IMR-90 (cell line): ENCODE measurements around the gene FNDC3B. TPM values are rescaled to one million over a fixed set of nuclear protein-coding genes. Genes with fewer than 3 reads are reported as not detected.

Experiments
- ATAC-seq: fragments of 200-7000 bp; cut with Tn5 transposase; 2 replicates; pipeline ENCODE4 v1.9.1; 2020; ENCODE audit warnings: low read depth, mild to moderate bottlenecking, moderate library complexity
- BruUV-seq: library from RNA; stranded (reverse); fragments of 400-500 nt; replicated peaks from 2 replicates; lab custom pipeline; 2021; lab: Mats Ljungman, UMichigan
- CTCF ChIA-PET: fragments of 300-600 bp; formaldehyde crosslinking; extraction: SDS; loops from one replicate; lab custom pipeline; 2021; ENCODE audit warnings: antibody characterized with exemption; lab: Yijun Ruan, JAX
- POLR2A ChIA-PET: fragments of 300-600 bp; sonication (Branson Sonifier 250); formaldehyde crosslinking; loops from one replicate; lab custom pipeline; 2022; ENCODE audit warnings: antibody characterized with exemption; ENCODE audit not compliant: unreplicated experiment; lab: Charles Lee
- DNase-seq: peaks from one replicate; pipeline ENCODE4 v3.0.0; 2013
- H2AFZ ChIP-seq: replicated peaks from 2 replicates; pipeline ENCODE3; 2013; ENCODE audit warnings: low read length, mild to moderate bottlenecking; ENCODE audit not compliant: poor library complexity
- H2AK5ac ChIP-seq: 2 replicates; pipeline ENCODE4 v1.6.1; 2013; ENCODE audit warnings: low read depth, low read length, inconsistent platforms
- H2AK9ac ChIP-seq: replicated peaks from 2 replicates; pipeline ENCODE3; 2013; ENCODE audit warnings: mild to moderate bottlenecking, low read depth, low read length, moderate library complexity; ENCODE audit not compliant: poor library complexity
- H2BK120ac ChIP-seq: 2 replicates; pipeline ENCODE4 v1.6.1; 2013; ENCODE audit warnings: low read depth, low read length, inconsistent platforms
- H2BK15ac ChIP-seq: 3 replicates; pipeline ENCODE4 v1.6.1; 2013; ENCODE audit warnings: low read depth, low read length, inconsistent platforms
- H2BK20ac ChIP-seq: 2 replicates; pipeline ENCODE4 v1.6.1; 2013; ENCODE audit warnings: low read depth, mild to moderate bottlenecking, inconsistent platforms, low read length, moderate library complexity
- H2BK5ac ChIP-seq: 2 replicates; pipeline ENCODE4 v1.6.1; 2013; ENCODE audit warnings: mild to moderate bottlenecking, low read depth, low read length, inconsistent platforms; ENCODE audit not compliant: poor library complexity, severe bottlenecking
- H3K14ac ChIP-seq: replicated peaks from 2 replicates; pipeline ENCODE4 v1.6.1; 2013; ENCODE audit warnings: low read depth, low read length, inconsistent platforms
- H3K18ac ChIP-seq: 2 replicates; pipeline ENCODE4 v1.6.1; 2013; ENCODE audit warnings: low read depth, low read length, control low read depth
- H3K23ac ChIP-seq: 2 replicates; pipeline ENCODE4 v1.6.1; 2013; ENCODE audit warnings: low read depth, low read length, inconsistent platforms
- H3K27ac ChIP-seq: 2 replicates; pipeline ENCODE4 v1.5.1; 2013; ENCODE audit warnings: mild to moderate bottlenecking, control low read depth, low read length; ENCODE audit not compliant: insufficient read depth
- H3K27me3 ChIP-seq: 2 replicates; pipeline ENCODE4 v1.6.1; 2013; ENCODE audit warnings: low read length; ENCODE audit not compliant: control insufficient read depth, insufficient read depth
- H3K36me3 ChIP-seq: 2 replicates; pipeline ENCODE4 v1.6.1; 2013; ENCODE audit warnings: low read length, mixed read lengths; ENCODE audit not compliant: control insufficient read depth, insufficient read depth
- H3K4ac ChIP-seq: 2 replicates; pipeline ENCODE4 v1.6.1; 2013; ENCODE audit warnings: low read depth, low read length, inconsistent platforms
- H3K4me1 ChIP-seq: 2 replicates; pipeline ENCODE4 v1.6.1; 2013; ENCODE audit warnings: low read length, mixed read lengths; ENCODE audit not compliant: control insufficient read depth, insufficient read depth
- H3K4me2 ChIP-seq: 2 replicates; pipeline ENCODE4 v1.6.1; 2013; ENCODE audit warnings: low read depth, mild to moderate bottlenecking, control low read depth, low read length, moderate library complexity
- H3K4me3 ChIP-seq: 2 replicates; pipeline ENCODE4 v1.5.1; 2013; ENCODE audit warnings: low read depth, mild to moderate bottlenecking, control low read depth, low read length, moderate library complexity; ENCODE audit not compliant: insufficient read depth
- H3K56ac ChIP-seq: 2 replicates; pipeline ENCODE4 v1.6.1; 2013; ENCODE audit warnings: low read length, inconsistent platforms; ENCODE audit not compliant: insufficient read depth; ENCODE audit errors: extremely low read depth
- H3K79me1 ChIP-seq, 2 experiments: 2 replicates each; pipeline ENCODE4 v1.6.1; 2013; ENCODE audit warnings: low read length in 2 of 2, inconsistent platforms in 1 of 2, low read depth in 1 of 2
- H3K9ac ChIP-seq: 2 replicates; pipeline ENCODE4 v1.6.1; 2013; ENCODE audit warnings: low read depth, low read length, control low read depth
- H3K9me1 ChIP-seq: 2 replicates; pipeline ENCODE4 v1.6.1; 2013; ENCODE audit warnings: low read length, inconsistent platforms; ENCODE audit not compliant: insufficient read depth
- H3K9me3 ChIP-seq: 2 replicates; pipeline ENCODE4 v1.6.1; 2013; ENCODE audit warnings: low read length; ENCODE audit not compliant: control insufficient read depth, insufficient read depth
- H4K20me1 ChIP-seq: 2 replicates; pipeline ENCODE4 v1.6.1; 2013; ENCODE audit warnings: low read length, inconsistent platforms; ENCODE audit not compliant: insufficient read depth
- H4K5ac ChIP-seq: 2 replicates; pipeline ENCODE4 v1.6.1; 2013; ENCODE audit warnings: mild to moderate bottlenecking, low read depth, low read length, control low read depth
- H4K8ac ChIP-seq, 2 experiments: 2 replicates each; pipeline ENCODE4 v1.6.1; 2013; ENCODE audit warnings: low read depth in 2 of 2, low read length in 2 of 2, control low read depth in 1 of 2, inconsistent platforms in 1 of 2
- H4K91ac ChIP-seq: 2 replicates; pipeline ENCODE4 v1.6.1; 2013; ENCODE audit warnings: low read depth, low read length, inconsistent platforms; ENCODE audit not compliant: insufficient read depth
- MAFK ChIP-seq: IDR thresholded peaks from 2 replicates; pipeline ENCODE4 v1.6.1; 2012; ENCODE audit warnings: low read depth, low read length, improper control_type of control experiment
- MAZ ChIP-seq: IDR thresholded peaks from 2 replicates; pipeline ENCODE4 v1.6.1; 2012; ENCODE audit warnings: low read depth, mild to moderate bottlenecking, low read length, improper control_type of control experiment, moderate library complexity, borderline replicate concordance
- MXI1 ChIP-seq: IDR thresholded peaks from 2 replicates; pipeline ENCODE4 v1.6.1; 2012; ENCODE audit warnings: low read depth, mild to moderate bottlenecking, low read length, moderate library complexity, borderline replicate concordance
- NFE2L2 ChIP-seq: fragments of 150-350 bp; IDR thresholded peaks from 2 replicates; pipeline ENCODE4 v1.6.1; 2016; ENCODE audit warnings: low read depth, mild to moderate bottlenecking, low read length
- POLR2A ChIP-seq: IDR thresholded peaks from 2 replicates; pipeline ENCODE4 v1.6.1; 2012; ENCODE audit warnings: mild to moderate bottlenecking, low read depth, low read length
- USF2 ChIP-seq: fragments of 150-350 bp; IDR thresholded peaks from 2 replicates; pipeline ENCODE4 v1.6.1; 2017; ENCODE audit warnings: mild to moderate bottlenecking, antibody characterized with exemption, low read length, low read depth
- WGBS, 2 experiments: methylation state at CpG; one replicate each; pipeline versions ENCODE4 v1.1.5 to v1.1.7; 2013; ENCODE audit warnings: missing lambda C conversion rate in 2 of 2; ENCODE audit not compliant: insufficient read length in 1 of 2; ENCODE audit errors: extremely low coverage in 2 of 2; 5-methylcytosine and 5-hydroxymethylcytosine counted together
- dilution Hi-C: fragments of 300-500 bp; cut with HindIII; formaldehyde crosslinking; loops from one replicate; pipeline ENCODE4 v1.14.3; 2018; ENCODE audit warnings: low sequenced_read_pairs; ENCODE audit not compliant: unreplicated experiment
- in situ Hi-C: fragments of 300-500 bp; cut with MboI; formaldehyde crosslinking; loops from 3 replicates; pipeline ENCODE4 v1.14.3; 2019; ENCODE audit warnings: low sequenced_read_pairs, inconsistent platforms, mixed read lengths
- intact Hi-C: fragments of 100-400 bp; cut with micrococcal nuclease; formaldehyde crosslinking; loops from 2 replicates; pipeline ENCODE4 v1.10.0; 2022
- polyA plus RNA-seq, 3 experiments: library from polyadenylated mRNA; depleted of rRNA; stranded (reverse); fragments of >200 nt; gene quantifications; 2 replicates each; pipeline ENCODE4 v1.2.3, GENCODE V29; 2012; ENCODE audit warnings: low replicate concordance in 1 of 3
- total RNA-seq: library from RNA; depleted of rRNA; stranded (reverse); fragments of >200 nt; gene quantifications from 2 replicates; pipeline ENCODE4 v1.2.3, GENCODE V29; 2012
- TF ChIP-seq, protein P1 (sequence below): fragments of 150-350 bp; IDR thresholded peaks from 2 replicates; pipeline ENCODE4 v1.6.1; 2016; ENCODE audit warnings: low read depth, mild to moderate bottlenecking, low read length, moderate library complexity, borderline replicate concordance
- TF ChIP-seq, protein P2 (sequence below): conservative IDR thresholded peaks from 2 replicates; pipeline ENCODE4 v1.5.1; 2012; ENCODE audit warnings: mild to moderate bottlenecking, low read depth, low read length, improper control_type of control experiment

Gene FNDC3B
- total and polyA plus RNA-seq, 2 of the 4 experiments (the other 2 are of a cell fraction) = 23.9 to 150 TPM

GRCh38 chr3:172280406-172281051 is 241.2 kb downstream of the FNDC3B start:
- Histone ChIP-seq H3K9ac (no peak overlapping the region), H2AK5ac (no peak overlapping the region), H3K56ac (peak overlapping the region; percentile 64; the same call in 1 of the 2 replicates), H3K9me1 (peaks cover 31% of the 10 kb centered on the region), H3K9me3 (no peaks in the 10 kb centered on the region), H3K14ac (0 out of 2 replicates have a peak overlapping the region, but pooled peaks have one; percentile 44), H3K18ac (peak overlapping the region; percentile 80; the same call in 1 of the 2 replicates), H2BK15ac (no peak overlapping the region), H3K4me1 (peaks cover 31% of the 10 kb centered on the region), H4K5ac (no peak overlapping the region), H3K4me2 (peak overlapping the region; percentile 66; the same call in 1 of the 2 replicates), H3K79me1 (peaks cover 35 to 77% of the 10 kb centered on the region in 2 experiments), H2AFZ (no peak overlapping the region), H4K91ac (peak overlapping the region; percentile 13; the same call in 1 of the 2 replicates), H4K20me1 (peaks cover 35% of the 10 kb centered on the region), H2BK20ac (0 out of 2 replicates have a peak overlapping the region, but pooled peaks have one; percentile 8), H3K23ac (no peak overlapping the region), H3K4me3 (no peak overlapping the region), H2BK120ac (peak overlapping the region; percentile 33; the same call in 1 of the 2 replicates), H2BK5ac (peak overlapping the region; percentile 91), H3K36me3 (peaks cover 10% of the 10 kb centered on the region), H2AK9ac (no peak overlapping the region), H3K4ac (peak overlapping the region; percentile 55; the same call in 1 of the 2 replicates), H4K8ac (peak overlapping the region in 1 of 2 experiments; percentile 53; a peak in 1 of 4 replicates), H3K27ac (peak overlapping the region; percentile 65; the same call in 1 of the 2 replicates), H3K27me3 (no peaks in the 10 kb centered on the region)
- in situ Hi-C loops (no loop called here), dilution Hi-C loops (no loop called here), intact Hi-C loops (no loop called here)
- no CpG with 5 or more reads among the region's 1 CpG for WGBS, 2 experiments
- ChIA-PET POLR2A (no interaction called here), CTCF (no interaction called here)
- peak; percentile 94 for DNase-seq
- no peak for TF ChIP-seq MAFK
- TF ChIP-seq, protein P1, sequence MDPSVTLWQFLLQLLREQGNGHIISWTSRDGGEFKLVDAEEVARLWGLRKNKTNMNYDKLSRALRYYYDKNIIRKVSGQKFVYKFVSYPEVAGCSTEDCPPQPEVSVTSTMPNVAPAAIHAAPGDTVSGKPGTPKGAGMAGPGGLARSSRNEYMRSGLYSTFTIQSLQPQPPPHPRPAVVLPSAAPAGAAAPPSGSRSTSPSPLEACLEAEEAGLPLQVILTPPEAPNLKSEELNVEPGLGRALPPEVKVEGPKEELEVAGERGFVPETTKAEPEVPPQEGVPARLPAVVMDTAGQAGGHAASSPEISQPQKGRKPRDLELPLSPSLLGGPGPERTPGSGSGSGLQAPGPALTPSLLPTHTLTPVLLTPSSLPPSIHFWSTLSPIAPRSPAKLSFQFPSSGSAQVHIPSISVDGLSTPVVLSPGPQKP = no peak
- TF ChIP-seq POLR2A = no peak
- TF ChIP-seq NFE2L2 = no peak
- no peak for TF ChIP-seq MAZ
- TF ChIP-seq, protein P2, sequence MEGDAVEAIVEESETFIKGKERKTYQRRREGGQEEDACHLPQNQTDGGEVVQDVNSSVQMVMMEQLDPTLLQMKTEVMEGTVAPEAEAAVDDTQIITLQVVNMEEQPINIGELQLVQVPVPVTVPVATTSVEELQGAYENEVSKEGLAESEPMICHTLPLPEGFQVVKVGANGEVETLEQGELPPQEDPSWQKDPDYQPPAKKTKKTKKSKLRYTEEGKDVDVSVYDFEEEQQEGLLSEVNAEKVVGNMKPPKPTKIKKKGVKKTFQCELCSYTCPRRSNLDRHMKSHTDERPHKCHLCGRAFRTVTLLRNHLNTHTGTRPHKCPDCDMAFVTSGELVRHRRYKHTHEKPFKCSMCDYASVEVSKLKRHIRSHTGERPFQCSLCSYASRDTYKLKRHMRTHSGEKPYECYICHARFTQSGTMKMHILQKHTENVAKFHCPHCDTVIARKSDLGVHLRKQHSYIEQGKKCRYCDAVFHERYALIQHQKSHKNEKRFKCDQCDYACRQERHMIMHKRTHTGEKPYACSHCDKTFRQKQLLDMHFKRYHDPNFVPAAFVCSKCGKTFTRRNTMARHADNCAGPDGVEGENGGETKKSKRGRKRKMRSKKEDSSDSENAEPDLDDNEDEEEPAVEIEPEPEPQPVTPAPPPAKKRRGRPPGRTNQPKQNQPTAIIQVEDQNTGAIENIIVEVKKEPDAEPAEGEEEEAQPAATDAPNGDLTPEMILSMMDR = no peak
- no peak for TF ChIP-seq USF2
- TF ChIP-seq MXI1 = no peak
- ATAC-seq = peak; percentile 91
- no TSS peak for BruUV-seq
